ENCODE measurements around the gene ITGA5.
A peak's percentile ranks its signal among the peaks of the same experiment; 100 is the strongest.

Gene ITGA5

GRCh38 chr12:54401119-54401518 lies 17.9 kb downstream of the ITGA5 start:
- TF ChIP-seq CTCF (IDR thresholded peaks at IDR 0.05; ENCODE audit: borderline replicate concordance, insufficient read depth, low read depth, low read length): no peak
- no peak overlapping the region for H3K4me3 ChIP-seq (ENCODE audit: low read depth, low read length)

DNA sequence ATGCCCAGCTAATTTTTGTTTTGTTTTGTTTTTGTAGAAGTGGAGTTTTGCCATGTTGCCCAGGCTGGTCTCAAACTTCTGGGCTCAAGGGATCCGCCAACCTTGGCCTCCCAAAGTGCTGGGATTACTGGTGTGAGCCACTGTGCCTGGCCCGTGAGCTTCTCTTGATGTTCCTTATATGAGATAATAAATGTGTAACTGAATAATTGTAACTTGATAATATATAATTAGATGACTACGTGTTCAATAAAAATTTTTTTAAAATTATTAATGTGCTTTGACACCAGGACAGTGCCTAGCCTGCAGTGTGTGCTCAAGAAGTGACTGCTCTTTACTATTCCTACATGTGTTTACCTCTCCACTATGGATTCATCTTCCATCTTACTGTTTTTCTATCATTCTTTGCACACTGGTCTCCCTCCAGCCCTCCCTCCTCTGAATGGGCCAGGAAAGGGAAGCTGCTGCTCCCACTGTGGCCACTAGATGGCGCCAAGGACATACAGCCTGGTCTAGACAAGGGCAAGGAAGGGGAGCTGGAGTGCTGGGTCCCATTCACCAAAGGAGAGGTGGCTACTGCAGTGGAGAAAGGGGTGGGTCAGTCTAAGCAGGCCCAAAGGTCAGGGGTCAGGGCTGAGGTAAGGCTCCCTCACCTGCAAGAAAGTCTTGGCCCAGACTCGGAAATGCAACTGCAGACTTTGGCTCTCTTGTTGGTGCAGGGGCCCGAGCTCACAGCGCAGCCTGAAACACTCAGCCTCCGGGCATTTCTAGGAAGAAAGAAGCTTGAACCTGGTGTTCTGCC lies 19.9 kb downstream of the ITGA5 start:
- H3K4me3 ChIP-seq (ENCODE audit: low read depth, low read length): no peak overlapping the region
- TF ChIP-seq CTCF (IDR thresholded peaks at IDR 0.05; ENCODE audit: borderline replicate concordance, insufficient read depth, low read depth, low read length): peak; percentile 97

GRCh38 chr12:54398218-54398617 lies 20.8 kb downstream of the ITGA5 start:
- no peak overlapping the region for H3K4me3 ChIP-seq (ENCODE audit: low read depth, low read length)
- no peak for TF ChIP-seq CTCF (IDR thresholded peaks at IDR 0.05; ENCODE audit: borderline replicate concordance, insufficient read depth, low read depth, low read length)

DNA sequence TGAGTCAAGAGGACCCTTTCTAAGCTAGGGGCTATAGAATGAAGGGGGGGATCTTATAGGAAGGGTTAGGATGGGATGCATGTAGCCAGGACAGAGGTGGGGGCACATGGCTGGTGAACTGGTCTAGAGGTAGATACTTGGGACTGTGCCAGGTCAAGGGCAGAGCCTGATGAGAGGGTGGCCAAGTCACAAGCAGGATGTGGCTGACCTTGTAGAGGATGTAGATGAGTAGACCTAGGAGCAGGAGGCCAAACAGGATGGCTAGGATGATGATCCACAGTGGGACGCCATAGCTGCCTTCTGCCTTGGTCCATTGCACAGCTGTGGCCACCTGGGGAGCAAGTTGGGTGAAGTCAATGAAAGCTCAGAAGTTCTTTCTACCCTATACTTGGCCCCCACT lies 21.9 kb downstream of the ITGA5 start:
- H3K4me3 ChIP-seq (ENCODE audit: low read depth, low read length): no peak overlapping the region
- TF ChIP-seq CTCF (IDR thresholded peaks at IDR 0.05; ENCODE audit: borderline replicate concordance, insufficient read depth, low read depth, low read length): no peak

DNA sequence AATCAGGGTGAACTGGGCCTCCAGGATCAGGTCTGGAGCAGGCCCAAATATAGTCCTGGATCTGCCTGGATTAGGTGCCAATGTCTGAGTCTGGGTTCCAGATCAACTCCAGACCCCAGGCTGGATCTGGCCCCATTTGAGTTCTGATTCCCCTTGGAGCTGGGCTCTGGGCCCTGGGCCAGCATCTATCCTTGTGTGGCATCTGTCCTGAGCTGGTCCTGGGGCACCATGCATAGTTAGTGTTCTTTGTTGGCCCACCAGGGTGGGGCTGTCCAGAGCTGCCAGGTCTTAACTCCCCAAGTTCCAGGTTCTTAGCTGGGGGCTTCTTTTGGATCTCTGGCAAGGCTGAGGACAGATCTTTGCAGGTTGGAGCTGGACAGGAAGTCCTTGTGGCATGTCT lies 23.5 kb downstream of the ITGA5 start:
- TF ChIP-seq CTCF (IDR thresholded peaks at IDR 0.05; ENCODE audit: borderline replicate concordance, insufficient read depth, low read depth, low read length): no peak
- no peak overlapping the region for H3K4me3 ChIP-seq (ENCODE audit: low read depth, low read length)

DNA sequence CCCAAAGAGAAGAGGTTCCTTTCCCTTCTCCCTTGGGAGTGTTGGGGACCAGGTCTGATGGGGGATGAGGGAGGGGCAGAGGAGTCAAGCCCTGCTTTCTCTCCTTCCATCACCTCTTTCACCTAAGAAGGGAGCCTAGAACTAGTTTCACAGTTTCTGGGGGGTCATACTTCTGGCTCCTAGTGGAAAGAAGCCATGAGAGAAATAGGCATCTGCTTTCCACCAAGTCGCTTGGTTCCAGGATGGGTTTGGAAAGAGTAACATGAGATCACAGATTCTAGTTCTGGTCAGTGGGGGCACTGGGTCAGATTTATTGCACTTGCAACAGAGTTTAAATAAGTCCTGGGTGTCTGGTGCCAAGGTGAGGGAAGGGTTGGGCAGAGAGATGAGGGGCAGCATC lies 24.1 kb downstream of the ITGA5 start:
- no peak overlapping the region for H3K4me3 ChIP-seq (ENCODE audit: low read depth, low read length)
- TF ChIP-seq CTCF (IDR thresholded peaks at IDR 0.05; ENCODE audit: borderline replicate concordance, insufficient read depth, low read depth, low read length): no peak

DNA sequence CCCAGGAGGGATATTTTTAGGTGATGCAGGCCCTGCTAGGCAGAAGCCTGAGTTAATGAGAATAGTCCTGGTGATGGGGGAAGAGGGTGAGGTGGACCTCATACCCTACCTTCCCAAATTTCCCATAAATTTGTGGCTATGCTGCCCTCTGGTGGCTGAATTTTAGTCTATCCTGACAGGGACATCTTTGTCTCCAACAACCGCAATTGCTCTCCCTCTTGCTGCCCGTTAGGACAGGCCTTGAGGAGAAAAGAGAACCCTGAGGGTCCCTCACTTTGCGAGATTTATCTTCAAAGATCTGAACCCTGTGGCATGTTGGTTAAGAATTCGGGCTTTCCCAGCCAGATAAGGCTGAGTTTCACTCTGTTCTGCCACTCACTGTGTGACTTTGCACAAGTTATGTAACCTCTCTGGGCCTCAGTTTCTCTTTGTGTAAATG lies 24.8 kb downstream of the ITGA5 start:
- no peak overlapping the region for H3K4me3 ChIP-seq (ENCODE audit: low read depth, low read length)
- peak; percentile 64 for TF ChIP-seq CTCF (IDR thresholded peaks at IDR 0.05; ENCODE audit: borderline replicate concordance, insufficient read depth, low read depth, low read length)
